ENCODE results near the gene VGLL4.

VGLL4 gene

DNA sequence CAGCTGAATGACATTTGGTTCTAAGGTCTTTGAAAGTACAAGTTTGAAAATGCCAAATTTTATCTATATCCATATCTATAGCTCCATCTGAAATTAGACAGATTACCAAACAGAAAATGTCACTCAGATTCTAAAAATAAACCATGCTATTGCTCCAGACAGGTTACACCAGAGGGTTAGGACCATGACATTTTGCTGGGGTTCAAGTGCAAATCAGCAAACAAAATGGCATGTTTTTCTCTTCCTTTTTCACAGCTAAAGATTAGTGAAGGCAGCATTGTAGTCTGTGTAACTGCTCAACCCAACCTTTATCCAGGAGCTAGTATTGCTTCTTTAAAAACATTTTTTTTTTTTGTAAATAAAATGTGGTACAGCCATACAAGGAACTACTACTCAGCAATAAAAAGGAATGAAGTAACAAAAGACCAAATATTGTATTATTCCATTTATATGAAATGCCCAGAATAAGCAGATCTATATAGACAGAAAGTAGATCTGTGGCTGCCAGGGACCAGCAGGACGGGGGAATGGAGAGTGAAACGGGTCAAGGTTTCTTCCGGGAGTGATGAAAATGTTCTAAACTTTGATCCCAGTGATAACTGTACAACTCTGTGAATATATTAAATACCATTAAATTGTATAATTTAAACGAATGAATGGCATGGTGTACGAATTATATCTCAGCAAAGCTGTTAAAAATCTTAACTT is 18.2 kb downstream of the VGLL4 start:
- DNase-seq = no peak

- DNase-seq = no peak
Observed at GRCh38 chr3:11624704-11625375, 18.9 kb downstream of the VGLL4 start.

GRCh38 chr3:11624161-11624560 is 19.6 kb downstream of the VGLL4 start:
- no peak for DNase-seq

DNA sequence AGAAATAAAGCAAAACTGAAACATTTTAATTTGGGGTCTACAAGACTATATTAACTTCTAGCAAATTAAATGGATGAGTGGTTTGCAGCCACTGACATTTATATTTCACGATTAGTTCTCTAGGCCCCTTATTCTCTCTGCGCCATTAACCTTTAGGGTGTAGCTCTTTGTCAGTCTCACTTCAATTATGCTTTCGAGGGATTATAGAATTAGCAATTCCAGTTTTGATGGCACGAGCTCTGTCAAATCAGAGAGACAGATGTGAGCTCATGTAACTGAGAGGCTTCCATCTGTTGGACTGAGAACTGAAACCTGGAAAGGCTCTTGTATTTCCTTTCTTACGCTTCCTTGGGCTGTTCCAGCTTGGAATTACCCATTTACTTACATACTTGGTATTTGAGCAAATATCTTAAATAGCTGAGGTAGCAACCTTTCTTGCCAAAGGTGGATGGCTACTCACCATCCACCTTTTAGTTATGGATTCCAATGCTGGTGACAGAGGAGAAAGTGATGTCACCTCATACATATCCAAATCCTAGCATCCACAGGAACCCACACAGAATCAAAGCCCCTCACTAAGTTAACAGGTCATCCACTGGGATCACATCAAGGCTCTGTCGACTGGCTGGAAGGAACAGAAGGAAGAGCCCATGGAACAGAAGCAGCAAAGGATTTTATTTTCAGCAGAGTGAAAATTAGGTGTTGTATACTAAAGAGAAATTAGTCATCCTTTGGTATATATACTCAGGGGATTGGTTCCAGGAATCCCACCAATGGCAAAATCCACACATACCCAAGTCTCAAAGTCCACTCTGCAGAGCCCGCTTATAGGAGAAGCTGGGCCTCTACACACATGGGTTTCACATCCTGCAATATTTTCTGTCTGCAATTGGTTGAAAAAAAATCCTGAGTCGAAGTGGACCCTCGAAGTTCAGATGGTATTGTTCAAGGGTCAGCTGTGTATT is 20.8 kb downstream of the VGLL4 start:
- no peak for DNase-seq

- DNase-seq = no peak
Observed at GRCh38 chr3:11621077-11621476, 22.6 kb downstream of the VGLL4 start.

GRCh38 chr3:11619946-11620652 is 23.6 kb downstream of the VGLL4 start:
- no peak for DNase-seq

DNA sequence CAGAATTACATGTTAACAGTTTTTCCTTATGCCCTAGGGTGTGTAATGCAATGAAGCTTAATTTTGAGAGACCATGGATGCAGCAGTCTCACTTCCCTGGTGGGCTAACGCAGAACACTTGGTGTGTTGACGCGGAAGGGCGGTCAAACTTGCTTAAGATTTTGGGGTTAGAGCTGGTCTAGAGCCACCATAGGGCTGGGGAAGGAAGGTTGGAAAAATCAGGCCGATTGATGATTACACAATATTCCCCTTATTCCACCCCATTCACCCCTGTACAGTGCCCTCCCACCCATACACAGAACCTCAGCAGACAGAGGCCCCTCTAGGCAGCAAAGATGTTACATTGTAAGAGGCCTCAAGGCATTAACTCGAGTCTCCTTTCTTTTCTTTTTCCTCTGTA is 24.3 kb downstream of the VGLL4 start:
- DNase-seq = no peak

GRCh38 chr3:11618904-11619303 is 24.8 kb downstream of the VGLL4 start:
- DNase-seq = no peak

GRCh38 chr3:11616551-11616950 is 27.2 kb downstream of the VGLL4 start:
- DNase-seq = no peak

DNA sequence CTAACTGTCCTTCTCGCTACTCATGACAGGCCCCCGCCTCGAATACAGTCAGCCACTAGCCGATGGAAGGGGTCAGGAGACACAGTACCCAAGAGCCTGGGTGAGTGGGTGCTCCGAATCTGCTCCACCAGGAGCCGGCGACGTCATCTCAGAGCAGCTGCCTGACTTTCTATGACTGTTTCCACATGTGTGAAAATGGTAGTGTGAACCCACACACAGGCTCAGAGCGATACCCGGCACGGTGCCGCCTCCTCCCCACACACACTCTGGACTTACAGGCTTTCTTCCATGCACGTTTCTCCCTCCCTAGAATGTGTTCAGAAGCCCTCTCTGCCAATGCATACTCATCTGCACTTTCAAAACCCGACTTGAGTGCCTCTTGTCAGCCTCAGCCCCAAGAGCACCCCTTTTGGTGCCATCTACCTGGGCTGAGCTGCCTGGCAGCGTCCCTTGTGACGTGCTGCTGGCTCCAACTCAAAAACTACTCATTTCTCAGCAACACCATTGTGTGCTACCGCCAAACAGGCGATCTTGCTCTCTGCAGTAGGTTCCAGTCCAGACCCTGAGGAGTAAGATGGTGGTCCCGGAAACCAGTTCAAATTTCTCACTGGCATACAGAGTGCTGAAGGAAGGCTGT is 29.7 kb downstream of the VGLL4 start:
- no peak for DNase-seq

GRCh38 chr3:11613319-11613718 is 30.4 kb downstream of the VGLL4 start:
- DNase-seq = no peak

DNA sequence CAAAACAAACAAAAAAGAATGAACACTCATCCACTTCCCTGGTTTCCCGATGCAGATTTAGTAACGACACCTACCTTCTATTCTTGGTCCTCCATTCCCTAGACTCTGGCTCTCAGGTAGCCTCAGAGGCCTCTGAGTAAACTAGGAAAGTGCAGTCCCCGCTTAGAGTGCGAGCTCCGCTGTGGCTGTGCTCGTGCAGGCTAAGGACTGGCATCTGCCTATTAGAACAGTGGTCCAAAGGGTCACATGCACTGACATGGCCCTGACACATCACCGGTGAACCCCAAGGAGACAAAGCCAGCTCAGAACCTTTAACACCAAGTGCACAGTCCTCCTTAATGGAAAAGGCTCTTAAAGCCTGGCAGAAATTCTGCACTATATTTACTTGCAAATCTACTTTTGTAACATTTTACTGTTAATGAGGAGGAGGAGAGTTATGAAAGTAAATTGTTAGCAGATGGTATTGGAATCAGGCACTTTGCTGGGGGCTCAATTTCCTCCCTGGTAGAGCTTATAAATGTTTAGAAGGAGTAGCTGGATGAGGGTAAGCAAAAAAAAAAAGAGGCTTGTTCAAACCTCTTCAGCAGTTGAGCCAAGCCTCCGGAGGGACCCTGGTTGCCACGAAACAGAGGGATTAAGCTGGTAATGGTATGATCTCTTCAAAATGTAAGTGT is 31.1 kb downstream of the VGLL4 start:
- no peak for DNase-seq

GRCh38 chr3:11611341-11611799 is 32.3 kb downstream of the VGLL4 start:
- no peak for DNase-seq

DNA sequence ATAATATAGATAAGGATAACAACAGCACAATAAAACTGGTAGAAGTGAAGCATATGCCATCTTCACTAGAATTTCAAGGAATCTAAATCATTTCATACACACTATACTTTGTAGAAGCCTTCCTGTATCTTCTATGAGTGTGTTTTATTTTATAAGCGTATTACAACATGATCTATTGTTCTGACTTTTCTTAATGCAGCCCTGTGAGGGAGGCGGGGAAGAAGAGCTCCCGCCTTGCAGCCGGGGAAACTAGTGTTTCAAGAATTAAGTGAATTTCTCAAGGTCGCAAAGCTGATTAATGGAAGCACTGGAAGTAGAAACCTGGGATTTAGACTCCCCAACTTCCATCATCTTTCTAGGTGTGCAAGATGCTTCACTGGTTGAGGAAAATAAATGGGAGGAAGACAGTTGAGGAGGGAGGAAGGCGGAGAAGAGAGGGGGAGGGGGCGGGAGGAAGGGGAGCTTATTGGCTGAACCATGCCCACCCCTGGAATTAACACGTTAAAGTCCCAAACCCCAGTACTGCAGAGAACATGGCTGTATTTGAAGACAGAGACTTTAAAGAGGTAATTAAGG is 32.9 kb downstream of the VGLL4 start:
- DNase-seq = no peak

DNA sequence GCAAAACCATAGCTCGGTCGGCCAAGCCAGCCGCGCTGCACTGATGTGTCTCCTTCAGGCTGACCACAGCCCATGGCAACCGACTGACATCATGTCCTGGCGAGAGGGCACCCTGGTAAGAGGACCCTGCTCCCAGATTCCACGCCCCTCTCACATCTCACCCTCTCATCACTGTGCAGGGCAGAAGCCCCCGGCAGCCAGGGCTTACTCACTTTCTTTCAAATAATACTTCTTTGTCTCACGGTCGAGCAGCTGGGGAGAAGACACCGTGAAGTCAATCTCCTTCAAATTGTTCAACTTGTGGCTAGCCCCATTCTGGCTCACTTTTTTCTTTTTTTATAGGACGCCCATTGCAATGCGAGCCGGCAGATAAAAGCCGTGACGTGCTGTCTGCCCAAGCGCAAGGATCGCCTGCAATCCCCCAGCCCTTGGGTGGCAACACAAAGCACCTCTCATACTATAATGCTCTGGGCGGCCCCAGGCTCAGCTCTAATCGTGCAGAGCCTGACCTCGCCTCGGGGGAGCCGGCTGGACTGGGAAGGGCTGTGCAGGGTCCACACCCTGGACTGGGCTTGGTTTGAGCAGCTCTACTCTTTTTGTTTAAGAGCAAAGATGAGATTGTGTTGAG is 33.6 kb downstream of the VGLL4 start:
- DNase-seq = no peak

DNA sequence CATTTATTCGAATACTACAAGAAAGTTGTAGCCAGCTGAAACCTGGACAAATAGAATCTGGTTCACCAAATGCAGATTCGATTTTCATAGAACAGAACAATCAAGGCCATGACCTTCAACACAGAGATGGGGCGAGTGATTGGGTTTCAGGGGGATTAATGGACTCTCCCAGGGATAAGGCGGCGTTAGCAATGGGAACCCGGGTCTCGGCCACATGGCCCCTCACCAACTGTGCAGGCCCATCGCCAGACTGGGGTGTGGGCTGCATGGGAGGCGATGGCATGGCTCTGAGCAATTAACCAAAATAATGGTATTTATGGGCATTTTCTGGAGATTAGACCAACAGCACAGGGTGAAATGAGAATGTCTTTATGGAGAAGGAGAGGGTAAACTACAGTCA is 34.2 kb downstream of the VGLL4 start:
- no peak for DNase-seq

GRCh38 chr3:11607816-11608215 is 35.9 kb downstream of the VGLL4 start:
- peak; percentile 23 to 31 for DNase-seq

GRCh38 chr3:11606865-11607440 is 36.8 kb downstream of the VGLL4 start:
- DNase-seq = no peak

DNA sequence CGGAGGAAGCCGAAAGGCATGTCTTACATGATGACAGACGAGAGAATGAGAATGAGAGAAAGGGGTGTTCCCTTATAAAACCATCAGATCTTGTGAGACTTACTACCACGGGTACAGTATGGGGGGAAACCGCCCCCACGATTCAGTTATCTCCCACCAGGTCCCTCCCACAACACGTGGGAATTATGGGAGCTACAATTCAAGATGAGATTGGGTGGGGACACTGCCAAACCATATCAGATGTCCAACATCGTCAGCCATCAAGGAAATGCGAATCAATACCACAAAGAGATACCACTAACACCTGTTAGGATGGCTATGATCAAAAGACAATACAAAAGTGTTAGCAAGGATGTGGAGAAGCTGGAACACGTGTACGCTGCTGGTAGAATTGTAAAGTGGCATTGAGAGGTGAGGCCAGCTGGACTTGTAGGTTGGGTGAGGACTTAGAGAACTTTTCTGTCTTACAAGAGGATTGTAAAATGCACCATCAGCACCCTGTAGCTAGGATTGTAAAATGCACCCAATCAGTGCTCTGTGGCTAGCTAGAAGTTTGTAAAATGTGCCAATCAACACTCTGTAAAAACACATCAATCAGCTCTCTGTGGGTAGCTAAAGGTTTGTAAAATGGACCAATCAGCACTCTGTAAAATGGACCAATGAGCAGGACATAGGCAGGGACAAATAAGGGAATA is 37.5 kb downstream of the VGLL4 start:
- DNase-seq = no peak

DNA sequence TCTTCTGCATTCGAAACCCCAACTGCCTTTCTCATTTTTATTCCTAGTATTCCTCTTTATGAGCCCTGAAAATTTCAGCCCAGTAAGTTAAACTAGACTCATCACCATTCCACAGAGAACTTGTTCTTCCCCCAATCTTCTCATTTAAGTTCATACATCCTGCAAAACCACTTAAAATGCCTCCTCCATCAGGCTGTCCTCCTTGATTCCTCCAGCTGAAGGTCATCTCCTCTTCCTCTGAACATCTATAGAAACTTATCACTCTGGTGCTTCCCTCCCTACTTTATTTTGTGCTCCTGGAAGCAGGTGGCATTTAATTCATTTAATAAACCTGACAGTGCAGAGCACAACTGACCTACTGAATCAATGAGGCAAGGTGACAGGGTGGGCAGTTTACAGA is 38.3 kb downstream of the VGLL4 start:
- no peak for DNase-seq
